ENCODE results near the gene ZNHIT6. TPM values are rescaled to one million over a fixed set of nuclear protein-coding genes. Genes with fewer than 3 reads are reported as not detected.

The ZNHIT6 gene
- total and polyA plus RNA-seq, 10 of the 15 experiments (the other 5 are each of a cell fraction or from before 2014, with no cell fraction given) = 12.8 to 32.0 (median 18.8) TPM

DNA sequence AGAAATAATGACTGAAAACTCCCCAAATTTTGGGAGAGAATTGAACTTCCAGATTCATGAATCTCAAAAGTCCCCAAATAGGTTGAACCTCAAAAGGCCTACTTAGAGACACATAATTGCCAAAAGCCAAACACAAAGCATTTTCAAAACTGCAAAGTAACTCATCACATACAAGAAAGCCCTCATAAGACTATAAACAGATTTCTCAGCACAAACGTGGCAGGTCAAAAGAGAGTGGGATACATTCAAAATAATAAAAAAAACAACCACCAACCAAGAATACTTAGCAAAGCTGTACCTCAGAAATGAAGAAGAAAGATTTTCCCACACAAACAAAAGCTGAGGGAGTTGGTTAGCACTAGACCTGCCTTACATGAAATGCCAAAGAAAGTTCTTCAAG is 69.8 kb downstream of the ZNHIT6 start:
- Histone ChIP-seq H3K27me3 (replicated peaks in 1 of 2; ENCODE audit: control insufficient read depth in 2 of 2, insufficient read depth in 2 of 2, low read length in 1 of 2) (no peaks in the 10 kb centered on the region), H3K9ac (ENCODE audit: control insufficient read depth, insufficient read depth, low read length) (no peak overlapping the region), H2AFZ (ENCODE audit: control insufficient read depth, low read depth, low read length) (no peak overlapping the region), H4K20me1 (ENCODE audit: control insufficient read depth, insufficient read depth) (no peaks in the 10 kb centered on the region), H3K4me3 (no peak overlapping the region), H3K4me1 (ENCODE audit: control insufficient read depth, insufficient read depth, low read length) (no peaks in the 10 kb centered on the region), H3K36me3 (ENCODE audit: control insufficient read depth in 2 of 2, insufficient read depth in 2 of 2, low read length in 1 of 2) (peaks cover 0 to 2% of the 10 kb centered on the region in 2 experiments; a peak in 3 of 4 replicates), H3K9me3 (replicated peaks; ENCODE audit: control insufficient read depth, insufficient read depth, low read length) (peaks cover 6% of the 10 kb centered on the region; the same call in 2 of the 3 replicates), H3K27ac (ENCODE audit: control insufficient read depth, insufficient read depth) (no peak overlapping the region), H3K4me2 (ENCODE audit: control insufficient read depth, insufficient read depth) (no peak overlapping the region), H3K79me2 (ENCODE audit: control insufficient read depth, insufficient read depth, low read length) (no peaks in the 10 kb centered on the region)
- ChIA-PET RAD21 (ENCODE audit: unreplicated experiment) (no interaction called here), SMC1A (ENCODE audit: uncharacterized antibody, unreplicated experiment) (no interaction called here), POLR2A (no interaction called here), CTCF (no interaction called here)
- in situ Hi-C loops (cut with MboI) = no loop called here
- ATAC-seq = no peak
- WGBS (ENCODE audit: insufficient coverage, insufficient replicate concordance, low lambda C conversion rate, missing lambda C conversion rate) = 82% methylated on average over 1 of the region's 1 CpG
- BruUV-seq (replicated peaks) = no TSS peak
- TF ChIP-seq, protein P1, sequence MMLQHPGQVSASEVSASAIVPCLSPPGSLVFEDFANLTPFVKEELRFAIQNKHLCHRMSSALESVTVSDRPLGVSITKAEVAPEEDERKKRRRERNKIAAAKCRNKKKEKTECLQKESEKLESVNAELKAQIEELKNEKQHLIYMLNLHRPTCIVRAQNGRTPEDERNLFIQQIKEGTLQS (IDR thresholded peaks at IDR 0.05; ENCODE audit: borderline replicate concordance, extremely low read depth, low read depth, low read length) = no peak
- TF ChIP-seq NFIC (IDR thresholded peaks at IDR 0.05; ENCODE audit: low read depth, low read length) (no peak), MYB (IDR thresholded peaks at IDR 0.05; ENCODE audit: borderline replicate concordance, low read depth, low read length) (no peak), NBN (IDR thresholded peaks at IDR 0.05) (no peak), PAX8 (IDR thresholded peaks at IDR 0.05) (no peak), MTA2 (IDR thresholded peaks at IDR 0.05; ENCODE audit: low read depth) (no peak), CHD4 (IDR thresholded peaks at IDR 0.05) (no peak), BMI1 (IDR thresholded peaks at IDR 0.05; ENCODE audit: borderline replicate concordance) (no peak), RFX5 (IDR thresholded peaks at IDR 0.05; ENCODE audit: low read depth, low read length) (no peak), RAD51 (IDR thresholded peaks at IDR 0.05) (no peak), ZNF207 (IDR thresholded peaks at IDR 0.05; ENCODE audit: borderline replicate concordance) (no peak), SPI1 (IDR thresholded peaks at IDR 0.05; ENCODE audit: borderline replicate concordance, insufficient read depth, low read depth, low read length) (no peak), POLR2AphosphoS5 (IDR thresholded peaks at IDR 0.05; ENCODE audit: low read length) (no peak), SMAD1 (IDR thresholded peaks at IDR 0.05; ENCODE audit: low read depth, partially characterized antibody) (no peak), ZNF622 (IDR thresholded peaks at IDR 0.05) (no peak), RB1 (IDR thresholded peaks at IDR 0.05; ENCODE audit: borderline replicate concordance) (no peak)
- TF ChIP-seq, protein P2, sequence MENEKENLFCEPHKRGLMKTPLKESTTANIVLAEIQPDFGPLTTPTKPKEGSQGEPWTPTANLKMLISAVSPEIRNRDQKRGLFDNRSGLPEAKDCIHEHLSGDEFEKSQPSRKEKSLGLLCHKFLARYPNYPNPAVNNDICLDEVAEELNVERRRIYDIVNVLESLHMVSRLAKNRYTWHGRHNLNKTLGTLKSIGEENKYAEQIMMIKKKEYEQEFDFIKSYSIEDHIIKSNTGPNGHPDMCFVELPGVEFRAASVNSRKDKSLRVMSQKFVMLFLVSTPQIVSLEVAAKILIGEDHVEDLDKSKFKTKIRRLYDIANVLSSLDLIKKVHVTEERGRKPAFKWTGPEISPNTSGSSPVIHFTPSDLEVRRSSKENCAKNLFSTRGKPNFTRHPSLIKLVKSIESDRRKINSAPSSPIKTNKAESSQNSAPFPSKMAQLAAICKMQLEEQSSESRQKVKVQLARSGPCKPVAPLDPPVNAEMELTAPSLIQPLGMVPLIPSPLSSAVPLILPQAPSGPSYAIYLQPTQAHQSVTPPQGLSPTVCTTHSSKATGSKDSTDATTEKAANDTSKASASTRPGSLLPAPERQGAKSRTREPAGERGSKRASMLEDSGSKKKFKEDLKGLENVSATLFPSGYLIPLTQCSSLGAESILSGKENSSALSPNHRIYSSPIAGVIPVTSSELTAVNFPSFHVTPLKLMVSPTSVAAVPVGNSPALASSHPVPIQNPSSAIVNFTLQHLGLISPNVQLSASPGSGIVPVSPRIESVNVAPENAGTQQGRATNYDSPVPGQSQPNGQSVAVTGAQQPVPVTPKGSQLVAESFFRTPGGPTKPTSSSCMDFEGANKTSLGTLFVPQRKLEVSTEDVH (IDR thresholded peaks at IDR 0.05; ENCODE audit: low read depth, partially characterized antibody) = no peak
- TF ChIP-seq, protein P3, sequence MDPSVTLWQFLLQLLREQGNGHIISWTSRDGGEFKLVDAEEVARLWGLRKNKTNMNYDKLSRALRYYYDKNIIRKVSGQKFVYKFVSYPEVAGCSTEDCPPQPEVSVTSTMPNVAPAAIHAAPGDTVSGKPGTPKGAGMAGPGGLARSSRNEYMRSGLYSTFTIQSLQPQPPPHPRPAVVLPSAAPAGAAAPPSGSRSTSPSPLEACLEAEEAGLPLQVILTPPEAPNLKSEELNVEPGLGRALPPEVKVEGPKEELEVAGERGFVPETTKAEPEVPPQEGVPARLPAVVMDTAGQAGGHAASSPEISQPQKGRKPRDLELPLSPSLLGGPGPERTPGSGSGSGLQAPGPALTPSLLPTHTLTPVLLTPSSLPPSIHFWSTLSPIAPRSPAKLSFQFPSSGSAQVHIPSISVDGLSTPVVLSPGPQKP (IDR thresholded peaks at IDR 0.05; ENCODE audit: low read depth, low read length) = no peak
- TF ChIP-seq, protein P4, sequence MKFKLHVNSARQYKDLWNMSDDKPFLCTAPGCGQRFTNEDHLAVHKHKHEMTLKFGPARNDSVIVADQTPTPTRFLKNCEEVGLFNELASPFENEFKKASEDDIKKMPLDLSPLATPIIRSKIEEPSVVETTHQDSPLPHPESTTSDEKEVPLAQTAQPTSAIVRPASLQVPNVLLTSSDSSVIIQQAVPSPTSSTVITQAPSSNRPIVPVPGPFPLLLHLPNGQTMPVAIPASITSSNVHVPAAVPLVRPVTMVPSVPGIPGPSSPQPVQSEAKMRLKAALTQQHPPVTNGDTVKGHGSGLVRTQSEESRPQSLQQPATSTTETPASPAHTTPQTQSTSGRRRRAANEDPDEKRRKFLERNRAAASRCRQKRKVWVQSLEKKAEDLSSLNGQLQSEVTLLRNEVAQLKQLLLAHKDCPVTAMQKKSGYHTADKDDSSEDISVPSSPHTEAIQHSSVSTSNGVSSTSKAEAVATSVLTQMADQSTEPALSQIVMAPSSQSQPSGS (IDR thresholded peaks at IDR 0.05; ENCODE audit: low read length) = no peak
- DNase-seq (ENCODE audit: low read depth, low spot score) = no peak
- FAIRE-seq = no peak
- intact Hi-C loops (cut with micrococcal nuclease; ENCODE audit: unreplicated experiment) = no loop called here

Measured in GM12878 (cell line).